GM18873 (cell line): ENCODE results near the gene KIAA0930.

Experiments
- ATAC-seq: cut with Tn5 transposase; IDR thresholded peaks from one replicate; pipeline ENCODE4 v1.9.1; 2021; ENCODE audit warnings: mild to moderate bottlenecking, moderate library complexity, moderate number of reproducible peaks; ENCODE audit not compliant: unreplicated experiment, low FRiP score

KIAA0930 gene

GRCh38 chr22:45223304-45224117, 17.2 kb downstream of the KIAA0930 start:
- no peak for ATAC-seq

GRCh38 chr22:45221201-45221600, 19.5 kb downstream of the KIAA0930 start:
- ATAC-seq = no peak

- ATAC-seq = no peak
These were observed 21.7 kb downstream of the KIAA0930 start for GRCh38 chr22:45218976-45219375.

- no peak for ATAC-seq
These were observed 22.9 kb downstream of the KIAA0930 start for GRCh38 chr22:45217806-45218205.

GRCh38 chr22:45217345-45217744, 23.3 kb downstream of the KIAA0930 start:
- no peak for ATAC-seq

GRCh38 chr22:45216133-45217003, 24.3 kb downstream of the KIAA0930 start:
- ATAC-seq = no peak

- ATAC-seq = no peak
These were observed 27.5 kb downstream of the KIAA0930 start for GRCh38 chr22:45212992-45213751.

- no peak for ATAC-seq
These were observed 28.4 kb downstream of the KIAA0930 start for GRCh38 chr22:45212306-45212709.

- ATAC-seq = no peak
These were observed 28.8 kb downstream of the KIAA0930 start for GRCh38 chr22:45211848-45212247.

GRCh38 chr22:45211435-45211834, 29.3 kb downstream of the KIAA0930 start:
- ATAC-seq = no peak

GRCh38 chr22:45210991-45211390, 29.7 kb downstream of the KIAA0930 start:
- no peak for ATAC-seq

GRCh38 chr22:45210577-45210976, 30.1 kb downstream of the KIAA0930 start:
- ATAC-seq = no peak

GRCh38 chr22:45210174-45210573, 30.5 kb downstream of the KIAA0930 start:
- ATAC-seq = no peak

GRCh38 chr22:45208993-45209838, 31.5 kb downstream of the KIAA0930 start:
- ATAC-seq = no peak

- ATAC-seq = no peak
These were observed 32.0 kb downstream of the KIAA0930 start for GRCh38 chr22:45208696-45208992.

GRCh38 chr22:45207981-45208664, 32.6 kb downstream of the KIAA0930 start:
- no peak for ATAC-seq

- no peak for ATAC-seq
These were observed 33.2 kb downstream of the KIAA0930 start for GRCh38 chr22:45207533-45207932.

GRCh38 chr22:45206233-45206632, 34.5 kb downstream of the KIAA0930 start:
- ATAC-seq = no peak

GRCh38 chr22:45205276-45205925, 35.3 kb downstream of the KIAA0930 start:
- ATAC-seq = no peak
